Measurements from ENCODE around the gene RBCK1. TPM values are rescaled to one million over a fixed set of nuclear protein-coding genes. Genes with fewer than 3 reads are reported as not detected.
"Not testable (repeated sequence)": the region's sequence is repeated elsewhere in the genome, so short reads cannot be mapped to it uniquely, and the experiment has no call there.

Gene RBCK1
- total RNA-seq, 1 donor from 2014 or later, result 119 TPM

GRCh38 chr20:383889-384288 is 24.2 kb upstream of the RBCK1 start:
- DNase-seq (ENCODE audit: extremely low spot score, unreplicated experiment), result no peak
- H3K27ac Mint-ChIP-seq (ENCODE audit: unreplicated experiment), result peak overlapping the region; percentile 9
- H3K27me3 Mint-ChIP-seq (ENCODE audit: unreplicated experiment), result no peaks in the 10 kb centered on the region
- peaks cover 20% of the 10 kb centered on the region for H3K36me3 Mint-ChIP-seq (ENCODE audit: unreplicated experiment)
- H3K4me3 Mint-ChIP-seq (ENCODE audit: unreplicated experiment), result no peak overlapping the region
- TF ChIP-seq CTCF (IDR thresholded peaks at IDR 0.05), result no peak
- H3K4me1 Mint-ChIP-seq (ENCODE audit: unreplicated experiment), result peaks cover 13% of the 10 kb centered on the region
- H3K9me3 Mint-ChIP-seq (ENCODE audit: unreplicated experiment), result no peaks in the 10 kb centered on the region

GRCh38 chr20:384723-385122 is 23.4 kb upstream of the RBCK1 start:
- Mint-ChIP-seq H3K9me3 (ENCODE audit: unreplicated experiment) (no peaks in the 10 kb centered on the region), H3K27me3 (ENCODE audit: unreplicated experiment) (no peaks in the 10 kb centered on the region), H3K36me3 (ENCODE audit: unreplicated experiment) (peaks cover 23% of the 10 kb centered on the region), H3K27ac (ENCODE audit: unreplicated experiment) (no peak overlapping the region), H3K4me3 (ENCODE audit: unreplicated experiment) (no peak overlapping the region), H3K4me1 (ENCODE audit: unreplicated experiment) (peaks cover 13% of the 10 kb centered on the region)
- no peak for DNase-seq (ENCODE audit: extremely low spot score, unreplicated experiment)
- no peak for TF ChIP-seq CTCF (IDR thresholded peaks at IDR 0.05)

GRCh38 chr20:385448-385847 is 22.7 kb upstream of the RBCK1 start:
- TF ChIP-seq CTCF (IDR thresholded peaks at IDR 0.05), result no peak
- DNase-seq (ENCODE audit: extremely low spot score, unreplicated experiment), result no peak
- Mint-ChIP-seq H3K36me3 (ENCODE audit: unreplicated experiment) (peaks cover 26% of the 10 kb centered on the region), H3K4me1 (ENCODE audit: unreplicated experiment) (peaks cover 13% of the 10 kb centered on the region), H3K9me3 (ENCODE audit: unreplicated experiment) (no peaks in the 10 kb centered on the region), H3K27ac (ENCODE audit: unreplicated experiment) (no peak overlapping the region), H3K27me3 (ENCODE audit: unreplicated experiment) (no peaks in the 10 kb centered on the region), H3K4me3 (ENCODE audit: unreplicated experiment) (no peak overlapping the region)

GRCh38 chr20:386634-387033 is 21.5 kb upstream of the RBCK1 start:
- H3K27ac Mint-ChIP-seq (ENCODE audit: unreplicated experiment); H3K4me3 Mint-ChIP-seq (ENCODE audit: unreplicated experiment); H3K9me3 Mint-ChIP-seq (ENCODE audit: unreplicated experiment); H3K27me3 Mint-ChIP-seq (ENCODE audit: unreplicated experiment); DNase-seq (ENCODE audit: extremely low spot score, unreplicated experiment): not testable (repeated sequence)
- Mint-ChIP-seq H3K36me3 (ENCODE audit: unreplicated experiment) (peaks cover 33% of the 10 kb centered on the region), H3K4me1 (ENCODE audit: unreplicated experiment) (peaks cover 13% of the 10 kb centered on the region)

GRCh38 chr20:387520-387919 is 20.6 kb upstream of the RBCK1 start:
- H3K27ac Mint-ChIP-seq (ENCODE audit: unreplicated experiment), result no peak overlapping the region
- H3K9me3 Mint-ChIP-seq (ENCODE audit: unreplicated experiment), result no peaks in the 10 kb centered on the region
- DNase-seq (ENCODE audit: extremely low spot score, unreplicated experiment), result no peak
- no peak for TF ChIP-seq CTCF (IDR thresholded peaks at IDR 0.05)
- H3K27me3 Mint-ChIP-seq (ENCODE audit: unreplicated experiment), result no peaks in the 10 kb centered on the region
- no peak overlapping the region for H3K4me3 Mint-ChIP-seq (ENCODE audit: unreplicated experiment)
- H3K36me3 Mint-ChIP-seq (ENCODE audit: unreplicated experiment), result peaks cover 38% of the 10 kb centered on the region
- H3K4me1 Mint-ChIP-seq (ENCODE audit: unreplicated experiment), result peaks cover 13% of the 10 kb centered on the region

All from osteocyte (in vitro differentiated cells).